ENCODE measurements around the gene RBM33. TPM values are rescaled to one million over a fixed set of nuclear protein-coding genes. Genes with fewer than 3 reads are reported as not detected.

The RBM33 gene
- total and polyA plus RNA-seq, 2 of the 4 experiments (the other 2 are of a cell fraction): 7.3 to 10.8 TPM

DNA sequence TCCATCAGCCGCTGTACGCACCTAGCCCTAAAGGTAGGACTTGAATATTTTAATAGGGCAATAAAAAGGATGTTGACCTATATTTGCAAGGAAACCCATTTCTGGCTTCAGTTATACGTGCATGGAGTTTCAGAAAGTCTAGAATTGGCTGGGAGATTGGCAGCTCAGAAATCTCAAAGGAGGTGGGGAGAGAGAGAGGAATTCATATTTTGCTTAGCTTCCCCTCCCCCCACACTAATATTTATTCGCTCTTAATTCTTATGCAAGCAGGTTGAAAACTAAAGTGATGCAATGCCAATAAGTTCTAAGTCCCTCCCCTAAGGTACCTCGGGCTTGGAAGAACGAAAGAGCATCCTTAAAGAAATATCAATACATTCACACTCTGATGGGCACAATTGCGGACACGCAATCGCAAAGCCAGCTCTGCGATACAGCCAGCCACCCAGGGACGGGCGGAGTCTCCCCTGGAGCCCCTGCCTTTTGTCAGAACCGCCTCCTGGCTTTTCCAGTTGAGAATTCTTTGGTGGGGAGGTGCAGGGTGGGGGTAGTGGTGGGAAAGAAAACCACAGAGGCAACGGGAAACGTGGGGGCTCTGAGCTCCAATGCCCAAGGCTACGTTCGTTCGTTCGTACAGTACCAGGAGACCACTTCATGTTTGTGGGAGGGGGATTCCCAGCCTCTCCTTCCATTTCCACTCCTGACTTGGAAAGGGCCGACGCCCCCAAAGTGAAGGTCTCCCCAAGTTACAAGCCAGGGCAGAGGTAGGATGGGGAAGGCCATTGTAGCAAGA is 166.5 kb downstream of the RBM33 start:
- CTCF ChIA-PET: interaction anchor here (1.2 kb wide), 1 partner anchor 1006 kb away, joined by 3 read pairs; no protein-coding TSS in a partner anchor

More for the DNA sequence above, 166.5 kb downstream of the RBM33 start:
- Histone ChIP-seq H3K27me3 (ENCODE audit: control insufficient read depth, insufficient read depth, low read length) (peaks cover 81% of the 10 kb centered on the region), H2AK9ac (replicated peaks; ENCODE audit: low read depth, low read length, poor library complexity) (peak overlapping the region; percentile 79), H3K27ac (ENCODE audit: insufficient read depth, low read length) (no peak overlapping the region), H3K4me2 (ENCODE audit: low read depth, low read length) (no peak overlapping the region), H4K8ac (ENCODE audit: low read depth in 2 of 2, low read length in 2 of 2) (no peak overlapping the region), H3K9ac (ENCODE audit: low read depth, low read length) (no peak overlapping the region), H3K4me1 (ENCODE audit: control insufficient read depth, insufficient read depth, low read length) (no peaks in the 10 kb centered on the region), H4K91ac (ENCODE audit: insufficient read depth, low read depth, low read length) (no peak overlapping the region), H2AK5ac (ENCODE audit: low read depth, low read length) (no peak overlapping the region), H4K5ac (ENCODE audit: low read depth, low read length) (no peak overlapping the region), H3K18ac (ENCODE audit: low read depth, low read length) (no peak overlapping the region), H3K56ac (ENCODE audit: extremely low read depth, insufficient read depth, low read length) (no peak overlapping the region), H3K79me1 (ENCODE audit: low read depth in 1 of 2, low read length in 2 of 2) (no peaks in the 10 kb centered on the region), H3K9me3 (ENCODE audit: control insufficient read depth, insufficient read depth, low read length) (no peaks in the 10 kb centered on the region), H3K14ac (replicated peaks; ENCODE audit: low read depth, low read length) (no peak overlapping the region), H3K36me3 (ENCODE audit: control insufficient read depth, insufficient read depth, low read length) (no peaks in the 10 kb centered on the region), H2BK120ac (ENCODE audit: low read depth, low read length) (no peak overlapping the region), H2BK5ac (ENCODE audit: low read depth, low read length, poor library complexity, severe bottlenecking) (no peak overlapping the region), H4K20me1 (ENCODE audit: insufficient read depth, low read length) (no peaks in the 10 kb centered on the region; the same call in 1 of the 2 replicates), H3K4me3 (ENCODE audit: insufficient read depth, low read depth, low read length) (no peak overlapping the region), H3K4ac (ENCODE audit: low read depth, low read length) (no peak overlapping the region), H2AFZ (replicated peaks; ENCODE audit: low read length, poor library complexity) (no peak overlapping the region), H3K23ac (ENCODE audit: low read depth, low read length) (no peak overlapping the region), H2BK20ac (ENCODE audit: low read depth, low read length) (no peak overlapping the region), H2BK15ac (ENCODE audit: low read depth, low read length) (no peak overlapping the region; the same call in 2 of the 3 replicates), H3K9me1 (ENCODE audit: insufficient read depth, low read length) (no peaks in the 10 kb centered on the region)
- 10% methylated on average over 2 of the region's 21 CpGs; no CpG with 5 or more reads in 1 of the 2 experiments for WGBS, 2 experiments (ENCODE audit: extremely low coverage in 2 of 2, insufficient read length in 1 of 2)
- dilution Hi-C loops (cut with HindIII; ENCODE audit: low sequenced_read_pairs, unreplicated experiment) (no loop called here), in situ Hi-C loops (cut with MboI; ENCODE audit: low sequenced_read_pairs) (loop anchor here (10.0 to 25.0 kb wide), 2 partner anchors 664 to 826 kb away; partner anchors contain the start of gene RNF32), intact Hi-C loops (cut with micrococcal nuclease) (no loop called here)
- ATAC-seq (ENCODE audit: low read depth): no peak
- POLR2A ChIA-PET (ENCODE audit: unreplicated experiment): no interaction called here
- no peak for DNase-seq
- TF ChIP-seq BHLHE40 (IDR thresholded peaks at IDR 0.05; ENCODE audit: low read depth, low read length) (no peak), MXI1 (IDR thresholded peaks at IDR 0.05; ENCODE audit: borderline replicate concordance, low read depth, low read length) (no peak), CEBPB (IDR thresholded peaks at IDR 0.05; ENCODE audit: low read depth, low read length) (0 out of 2 replicates have a peak, but pooled peaks have one; percentile 20)
- no TSS peak for BruUV-seq (replicated peaks)
